Measurements from ENCODE around the gene SNX10. TPM values are rescaled to one million over a fixed set of nuclear protein-coding genes. Genes with fewer than 3 reads are reported as not detected.

SNX10 gene
- total and polyA plus RNA-seq, 2 of the 8 experiments (the other 6 are each of a cell fraction or from before 2014, with no cell fraction given) = 4.4 to 9.6 TPM

DNA sequence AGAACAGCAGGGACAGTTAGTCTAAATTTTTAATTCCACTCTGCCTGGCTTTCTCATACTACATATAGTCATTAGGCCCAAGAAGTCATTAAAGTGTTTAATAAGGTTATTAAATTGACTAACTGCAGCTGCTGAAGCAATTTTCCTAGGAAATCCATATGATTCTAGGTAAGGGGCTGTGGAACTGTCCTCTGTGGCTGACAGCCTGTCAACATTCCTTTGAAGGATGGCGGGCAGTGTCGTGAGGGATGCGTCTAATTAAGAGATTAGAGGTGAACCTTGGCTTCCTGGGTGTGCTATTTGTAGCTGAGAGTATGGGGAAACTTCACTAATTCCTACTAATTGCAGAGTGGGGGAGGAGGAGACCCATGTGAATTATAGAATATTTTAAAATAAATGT is 64.6 kb downstream of the SNX10 start:
- Histone ChIP-seq H3K4me2 (ENCODE audit: insufficient read depth in 1 of 2, low read depth in 2 of 2, low read length in 2 of 2) (no peak overlapping the region), H3K9me3 (ENCODE audit: insufficient read depth in 2 of 2, low read depth in 1 of 2, low read length in 1 of 2) (no peaks in the 10 kb centered on the region), H3K27ac (ENCODE audit: low read depth, low read length) (no peak overlapping the region), H3K56ac (replicated peaks; ENCODE audit: insufficient read length, low read depth, low read length) (no peak overlapping the region), H2AFZ (ENCODE audit: low read length) (no peak overlapping the region), H3K9ac (replicated peaks in 1 of 4; ENCODE audit: extremely low read depth in 1 of 4, low read depth in 3 of 4, low read length in 3 of 4) (no peak overlapping the region), H3K79me2 (ENCODE audit: control insufficient read depth in 1 of 2, insufficient read depth in 2 of 2, low read length in 2 of 2) (no peaks in the 10 kb centered on the region), H2BK12ac (ENCODE audit: low read depth, low read length) (no peak overlapping the region), H3K36me3 (ENCODE audit: control insufficient read depth in 2 of 4, insufficient read depth in 4 of 4, low read length in 3 of 4) (no peaks in the 10 kb centered on the region), H3K23me2 (ENCODE audit: low read depth, low read length) (no peaks in the 10 kb centered on the region), H3K14ac (ENCODE audit: insufficient read length) (no peak overlapping the region), H3K18ac (ENCODE audit: extremely low read depth, low read length) (no peak overlapping the region), H3K4me1 (replicated peaks in 1 of 4; ENCODE audit: control insufficient read depth in 3 of 4, insufficient read depth in 4 of 4, low read length in 3 of 4) (no peaks in the 10 kb centered on the region; a peak in 1 of 7 replicates), H2BK20ac (ENCODE audit: low read length) (no peak overlapping the region), H3K27me3 (replicated peaks in 1 of 4; ENCODE audit: control insufficient read depth in 3 of 4, extremely low read depth in 1 of 4, insufficient read depth in 3 of 4, low read length in 3 of 4) (no peaks in the 10 kb centered on the region), H2BK15ac (ENCODE audit: low read length) (no peak overlapping the region), H3K23ac (ENCODE audit: insufficient read length) (no peak overlapping the region), H4K5ac (ENCODE audit: insufficient read length, low read depth, low read length) (no peak overlapping the region), H3K4me3 (ENCODE audit: extremely low read depth in 1 of 4, insufficient read depth in 2 of 4, low read depth in 3 of 4, low read length in 4 of 4) (no peak overlapping the region), H3K79me1 (ENCODE audit: low read depth, low read length) (no peaks in the 10 kb centered on the region), H3K4ac (replicated peaks; ENCODE audit: insufficient read length, low read depth, low read length) (no peak overlapping the region), H2BK5ac (ENCODE audit: low read depth, low read length) (no peak overlapping the region), H4K91ac (replicated peaks; ENCODE audit: insufficient read length, low read length) (no peak overlapping the region), H4K20me1 (replicated peaks in 1 of 2; ENCODE audit: control insufficient read depth in 1 of 2, insufficient read depth in 2 of 2, low read length in 2 of 2) (no peaks in the 10 kb centered on the region), H4K8ac (ENCODE audit: extremely low read depth, insufficient read depth, low read length) (no peak overlapping the region), H2AK5ac (ENCODE audit: low read depth, low read length) (no peak overlapping the region), H2BK120ac (replicated peaks; ENCODE audit: low read depth, low read length) (no peak overlapping the region)
- no peak for FAIRE-seq
- ChIA-PET POLR2A (ENCODE audit: partially characterized antibody) (interaction anchor here (1.0 to 2.0 kb wide), 4 partner anchors 42 to 164 kb away, joined by 3 to 8 read pairs (median 4); no protein-coding TSS in a partner anchor), CTCF (ENCODE audit: partially characterized antibody) (interaction anchor here (0.7 to 2.2 kb wide), 15 partner anchors 7 to 465 kb away, joined by 3 to 9 read pairs (median 3); no protein-coding TSS in a partner anchor)
- 96% methylated on average over 3 of the region's 3 CpGs; no CpG with 5 or more reads in 1 of the 2 experiments for WGBS, 2 experiments (ENCODE audit: extremely low coverage in 1 of 2, insufficient coverage in 1 of 2, insufficient read length in 1 of 2, insufficient replicate concordance in 2 of 2, low coverage in 1 of 2, low lambda C conversion rate in 2 of 2, missing lambda C conversion rate in 1 of 2)
- DNase-seq (ENCODE audit: low read depth in 1 of 2, low spot score in 2 of 2) = no peak
- no peak for TF ChIP-seq CEBPB (IDR thresholded peaks at IDR 0.05; ENCODE audit: low read depth, low read length)
- no peak for TF ChIP-seq BCL11A (IDR thresholded peaks at IDR 0.05; ENCODE audit: low read depth in 2 of 2, low read length in 2 of 2)
- no peak for TF ChIP-seq RNF2 (IDR thresholded peaks at IDR 0.05; ENCODE audit: borderline replicate concordance, low read depth, low read length, missing control alignments, poor library complexity, severe bottlenecking)
- no peak for TF ChIP-seq SIX5 (IDR thresholded peaks at IDR 0.05; ENCODE audit: low read depth, low read length)
- TF ChIP-seq ATF2 (IDR thresholded peaks at IDR 0.05; ENCODE audit: low read length) = no peak
- no peak for TF ChIP-seq JUN (IDR thresholded peaks at IDR 0.05; ENCODE audit: low read depth, low read length)
- TF ChIP-seq GABPA (IDR thresholded peaks at IDR 0.05; ENCODE audit: borderline replicate concordance, insufficient read depth, low read length) = no peak
- no peak for TF ChIP-seq HDAC6 (IDR thresholded peaks at IDR 0.05; ENCODE audit: low read depth, low read length)
- TF ChIP-seq SIN3A (conservative IDR thresholded peaks at IDR 0.05 in 1 of 2, IDR thresholded peaks at IDR 0.05 in 1 of 2; ENCODE audit: low read depth in 1 of 2, low read length in 2 of 2) = no peak
- TF ChIP-seq ZNF274 (IDR thresholded peaks at IDR 0.05; ENCODE audit: borderline replicate concordance, extremely low read depth, low read length) = no peak
- no peak for TF ChIP-seq SIRT6 (IDR thresholded peaks at IDR 0.05; ENCODE audit: low read length)
- TF ChIP-seq TAF1 (IDR thresholded peaks at IDR 0.05; ENCODE audit: low read depth, low read length) = no peak
- no peak for TF ChIP-seq SP4 (IDR thresholded peaks at IDR 0.05; ENCODE audit: low read length)

All from H1 (cell line).